HPDE6-E6E7 (cell line): ENCODE data around the gene KIRREL3.

Source experiments
- DNase-seq: peaks from one replicate; pipeline ENCODE4 v3.0.0; 2011; ENCODE audit warnings: missing footprints; ENCODE audit errors: extremely low spot score

Gene KIRREL3

DNA sequence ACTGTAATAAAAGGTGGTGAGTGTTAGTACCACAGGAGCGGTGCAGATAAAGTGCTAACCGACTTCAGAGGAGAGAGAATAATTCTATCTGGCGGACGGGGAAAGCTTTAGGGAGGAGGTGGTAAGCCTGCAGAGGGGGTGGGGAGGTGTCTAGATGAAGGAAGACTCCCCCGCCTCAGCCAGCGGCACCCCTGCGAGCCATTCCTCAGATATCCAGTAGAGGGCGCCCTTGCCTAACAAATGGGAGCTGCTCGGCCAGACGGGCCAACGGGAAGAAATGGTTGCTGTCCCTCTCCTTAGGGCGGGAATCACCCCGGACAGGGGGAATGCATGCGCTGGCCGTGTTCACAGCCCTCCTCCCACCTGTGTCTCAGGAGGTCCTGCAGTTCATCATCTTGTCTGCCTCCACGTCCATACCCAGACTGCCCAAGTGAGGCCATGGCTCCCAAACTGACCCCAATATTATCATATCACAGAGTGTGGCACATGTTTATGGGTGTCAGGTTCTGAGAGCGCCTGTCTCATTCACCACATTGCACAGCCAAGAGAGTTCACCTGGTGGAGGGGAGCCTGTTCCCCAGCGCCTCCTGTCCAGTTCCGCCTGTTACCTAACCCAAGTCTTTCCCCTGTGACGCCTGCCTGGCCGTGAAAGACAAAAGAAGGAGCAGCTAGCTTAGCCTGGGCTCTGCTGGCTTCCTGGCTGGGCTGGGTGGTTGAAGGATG is 559.6 kb downstream of the KIRREL3 start:
- DNase-seq: peak; percentile 91

DNA sequence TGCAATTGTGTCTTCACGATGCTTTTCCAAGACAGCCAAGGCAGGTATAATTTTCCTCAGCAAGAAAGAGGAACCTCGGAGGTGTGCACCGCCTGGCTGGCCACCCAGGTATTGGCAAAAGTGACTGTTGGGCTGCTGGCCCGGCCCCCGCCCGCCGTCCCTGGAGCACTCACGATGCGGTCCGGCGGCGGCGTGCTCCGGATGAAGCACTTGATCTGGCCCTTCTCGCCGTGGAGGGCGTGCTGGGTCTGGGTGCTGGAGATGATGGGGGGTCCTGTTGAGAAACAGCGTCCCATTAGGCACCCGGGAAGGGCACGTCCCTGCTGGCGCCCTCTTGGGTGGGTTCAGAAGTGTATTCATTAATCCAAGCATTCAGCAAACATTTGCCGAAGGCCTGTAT is 560.3 kb downstream of the KIRREL3 start:
- DNase-seq: no peak

DNA sequence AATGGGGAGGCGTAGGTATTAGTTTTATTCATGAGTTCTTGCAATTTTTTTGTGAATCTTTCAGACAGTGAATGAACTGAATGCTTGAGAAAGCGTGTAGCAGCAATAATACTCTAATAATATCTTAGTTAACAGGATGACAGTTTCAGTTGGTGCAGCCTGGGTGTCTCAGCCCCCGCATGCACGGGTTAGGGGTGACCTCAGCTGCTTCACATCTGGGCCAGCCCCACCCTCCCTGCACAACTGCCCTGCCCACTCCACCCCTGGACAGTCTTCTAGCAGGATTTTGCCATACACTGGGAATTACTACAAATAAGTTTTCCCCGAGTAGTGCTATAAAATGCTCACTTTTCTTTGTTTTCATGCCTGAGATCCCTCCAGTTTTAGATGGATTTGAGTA is 561.9 kb downstream of the KIRREL3 start:
- no peak for DNase-seq

DNA sequence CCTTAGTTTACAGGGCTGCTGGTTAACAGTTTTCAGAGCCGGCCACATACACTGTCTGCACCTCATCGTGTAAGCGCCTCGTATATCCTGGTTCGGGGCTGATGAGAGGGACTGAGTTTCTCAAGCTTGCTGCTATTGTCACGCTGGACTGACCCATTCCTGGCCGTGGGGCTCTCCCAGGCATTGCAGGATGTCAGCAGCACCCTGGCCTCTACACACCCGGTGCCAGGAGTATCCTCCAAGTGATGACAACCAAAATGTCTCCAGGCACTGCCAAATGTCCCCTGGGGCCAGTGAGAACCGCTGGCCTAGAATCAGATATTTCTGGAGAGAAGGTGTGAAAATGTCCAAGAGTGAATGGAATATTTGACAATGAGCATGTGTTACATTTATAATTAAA is 562.3 kb downstream of the KIRREL3 start:
- no peak for DNase-seq

DNA sequence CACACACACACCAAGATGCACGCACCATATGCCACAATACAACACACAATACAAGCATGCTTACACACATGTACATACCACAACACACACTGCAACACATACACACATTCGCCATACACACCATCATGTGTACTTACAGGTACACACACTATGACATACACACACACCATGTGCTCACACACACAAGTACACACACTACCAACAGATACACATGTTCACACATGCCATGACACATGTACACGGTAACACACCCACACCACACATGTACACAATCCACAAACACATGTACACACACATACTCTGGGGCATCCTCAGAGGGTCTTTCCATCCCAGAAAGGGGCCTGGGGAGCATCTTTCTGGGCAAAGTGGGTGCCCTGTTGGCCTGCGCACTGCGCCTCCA is 562.8 kb downstream of the KIRREL3 start:
- DNase-seq: no peak

DNA sequence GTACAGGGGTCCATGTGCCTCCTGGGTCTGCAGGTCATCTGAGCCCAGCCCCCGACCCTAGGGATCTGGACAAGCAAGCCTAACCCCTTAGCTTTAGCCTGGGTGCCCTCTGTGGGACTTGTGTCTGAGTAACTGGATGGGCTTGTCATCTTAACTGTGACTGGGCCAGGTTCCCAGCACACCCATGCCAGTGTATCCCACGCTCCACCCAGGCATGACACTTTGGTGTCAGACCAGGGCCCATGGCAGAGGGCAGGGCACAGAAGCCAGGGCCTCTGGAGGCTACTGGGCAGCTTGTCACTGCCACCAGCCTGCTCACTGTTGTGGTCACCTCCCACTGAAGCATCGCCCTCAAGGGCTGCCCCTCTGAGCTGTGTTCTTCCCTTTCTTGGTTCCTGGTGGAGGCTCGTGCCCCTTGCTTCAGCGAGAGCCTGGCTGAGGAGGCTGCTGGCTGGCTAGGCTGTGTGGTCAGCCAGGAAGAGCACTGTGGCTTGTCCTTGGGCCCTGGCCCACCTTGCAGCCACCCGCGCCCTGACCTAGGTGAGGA is 564.3 kb downstream of the KIRREL3 start:
- DNase-seq: no peak

DNA sequence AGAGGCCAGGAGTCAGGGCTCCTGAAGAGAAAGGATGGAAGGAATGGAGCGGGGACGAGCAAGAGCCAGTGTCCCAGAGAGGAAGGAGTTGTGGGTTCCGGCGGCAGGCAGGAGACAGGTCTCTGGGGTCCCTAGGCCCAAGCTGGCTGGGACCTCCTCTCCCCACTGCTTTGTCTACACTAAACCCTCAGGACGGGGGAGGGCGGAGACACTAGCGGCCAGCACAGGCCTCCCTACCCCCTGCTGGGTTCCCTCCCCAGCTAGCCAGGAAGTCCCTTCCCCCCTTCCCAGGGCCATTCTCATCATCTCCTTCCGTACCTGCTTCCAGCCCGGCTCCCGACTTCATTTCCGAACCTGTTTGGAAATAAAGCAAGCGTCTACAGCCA is 565.6 kb downstream of the KIRREL3 start:
- no peak for DNase-seq

DNA sequence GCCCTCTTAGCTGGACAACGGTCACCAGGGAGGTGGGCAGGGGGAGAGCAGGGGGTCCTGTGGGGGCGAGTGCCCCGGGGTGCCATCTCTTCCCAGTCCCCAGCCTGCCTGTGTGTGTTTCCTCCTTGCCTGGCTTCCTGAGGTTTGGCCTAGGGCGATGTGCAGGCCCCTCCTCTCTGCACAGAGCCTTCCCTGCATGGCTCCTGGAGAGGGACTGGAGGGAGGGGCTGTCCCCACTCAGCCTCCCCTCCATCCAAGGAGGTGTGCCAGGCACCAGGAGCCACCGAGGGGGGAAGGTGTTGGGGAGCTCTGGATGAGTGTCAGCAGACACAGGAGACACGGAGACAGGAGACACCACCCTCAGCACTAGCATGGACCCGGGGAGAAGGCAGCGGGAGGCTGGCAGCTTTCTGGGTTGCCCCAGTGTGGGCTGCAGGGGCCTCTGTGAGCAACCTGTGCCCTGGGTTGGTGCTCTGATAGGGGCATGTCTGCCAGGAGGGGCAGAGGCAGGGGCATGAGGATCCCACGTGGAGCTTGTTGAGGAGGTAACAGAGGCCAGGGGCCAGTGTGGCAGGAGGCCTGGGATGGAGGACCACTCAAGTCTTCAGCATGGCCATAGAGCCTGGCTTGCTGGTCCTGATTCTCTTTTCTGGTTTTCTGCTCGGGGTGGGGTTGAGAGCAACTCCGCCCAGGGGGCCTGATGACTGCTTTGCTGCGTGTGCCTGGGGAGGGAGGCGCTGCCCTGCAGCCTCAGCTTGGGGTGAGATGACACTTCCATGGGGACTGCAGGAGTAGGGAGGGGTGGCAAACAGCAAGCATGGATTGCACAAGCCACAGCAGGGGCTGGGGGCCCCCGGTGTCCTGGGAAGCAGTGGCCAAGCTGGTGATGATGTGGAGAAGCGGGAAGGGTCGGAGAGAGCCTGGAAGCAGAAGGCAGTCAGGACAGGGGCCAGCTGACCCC is 566.3 kb downstream of the KIRREL3 start:
- DNase-seq: no peak

DNA sequence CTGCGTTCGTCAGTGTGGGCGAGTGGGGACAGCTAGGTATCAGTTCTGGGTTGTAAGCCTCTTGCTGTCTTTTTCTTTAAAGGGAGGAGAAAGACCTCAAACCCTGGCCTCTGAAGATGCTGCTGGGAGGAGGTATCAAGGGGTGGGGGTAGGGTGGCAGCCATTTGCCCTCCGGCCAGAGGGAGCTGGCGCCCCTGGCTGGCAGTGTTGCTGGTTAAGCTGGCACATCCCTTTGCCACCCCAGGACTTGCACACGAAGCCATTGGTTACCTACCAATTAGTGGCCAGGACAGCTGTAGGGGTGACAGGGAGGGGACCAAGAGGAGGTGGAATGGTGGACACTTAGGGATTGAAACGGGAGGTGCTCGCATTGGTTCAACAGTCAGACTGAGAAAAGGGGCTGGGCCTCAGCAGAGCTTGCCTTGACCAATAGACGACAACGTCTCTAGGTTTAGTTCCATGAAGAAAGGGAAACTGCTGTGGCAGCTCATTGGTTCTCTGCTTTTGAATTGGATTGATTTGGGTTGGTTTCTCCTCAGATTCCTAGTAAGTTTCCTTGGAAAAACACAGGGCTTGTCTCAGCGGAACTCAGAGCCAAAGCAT is 567.2 kb downstream of the KIRREL3 start:
- no peak for DNase-seq

DNA sequence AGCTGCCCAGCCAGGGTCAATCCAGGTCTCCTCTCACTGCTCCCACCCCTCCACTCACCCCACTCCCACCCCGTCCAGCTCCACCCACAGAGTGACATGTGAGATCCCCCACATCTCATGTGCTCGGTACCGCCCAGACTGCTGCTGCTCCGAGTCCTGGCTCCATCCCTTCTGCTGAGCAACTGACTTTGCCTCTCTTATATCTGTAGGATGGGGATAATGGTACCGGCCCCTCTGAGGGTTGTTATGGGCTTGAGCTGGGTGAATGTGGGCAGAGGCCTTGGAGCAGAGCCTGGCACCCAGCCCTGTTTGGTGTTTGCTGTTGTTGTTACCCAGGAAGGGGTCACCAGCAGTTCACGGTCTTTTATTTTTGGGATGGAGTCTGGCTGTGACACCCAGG is 568.0 kb downstream of the KIRREL3 start:
- no peak for DNase-seq

DNA sequence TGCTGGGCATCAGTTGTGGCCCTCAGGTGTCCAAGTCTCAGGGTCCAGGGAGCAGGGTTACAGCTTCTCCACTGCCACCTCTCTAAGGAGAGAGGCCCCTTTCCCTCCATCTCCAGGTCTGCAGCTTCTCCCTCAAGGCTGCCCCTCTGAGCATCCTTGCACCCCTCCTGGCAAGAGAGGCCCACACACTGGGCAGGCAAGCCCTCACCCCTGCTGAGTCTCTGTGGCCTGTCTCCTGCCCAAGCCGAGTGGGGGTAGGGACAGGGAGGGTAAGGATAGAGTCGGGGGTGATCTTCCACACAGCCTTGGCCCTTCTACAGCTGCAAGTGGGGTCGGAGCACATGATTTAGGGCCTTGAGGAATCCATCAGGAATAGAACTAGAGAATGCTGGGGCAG is 568.5 kb downstream of the KIRREL3 start:
- DNase-seq: no peak

DNA sequence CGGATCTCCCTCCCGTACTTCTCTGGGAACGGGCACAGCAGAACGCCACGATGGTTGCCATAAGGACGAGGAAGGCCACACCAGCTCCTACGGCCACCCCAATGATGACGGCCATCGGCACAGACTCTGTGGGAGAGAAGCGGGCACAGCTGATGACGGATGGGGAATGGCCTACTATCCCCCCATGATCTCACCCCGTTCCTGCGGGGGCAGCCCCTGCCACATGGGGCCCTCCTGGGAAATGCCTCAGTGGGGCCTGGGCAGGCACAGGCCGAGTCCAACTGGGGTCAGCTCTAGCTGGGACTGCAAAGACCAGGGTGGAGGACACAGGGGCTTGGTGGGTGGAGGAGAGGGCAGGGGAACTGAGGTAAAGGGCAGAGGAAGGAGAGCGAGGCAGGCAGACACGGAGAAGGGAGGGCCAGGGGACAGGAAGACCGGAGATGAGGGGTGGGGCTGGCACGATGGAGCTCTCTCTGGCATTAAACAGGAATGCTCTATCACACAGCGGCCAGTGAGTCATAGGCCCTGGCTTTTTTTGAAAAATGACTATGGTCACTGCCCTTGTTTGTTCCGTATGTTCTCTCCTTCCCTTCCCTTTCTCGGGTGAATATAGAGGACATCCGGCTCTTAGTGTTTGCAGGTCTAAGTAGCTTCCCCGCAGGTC is 569.0 kb downstream of the KIRREL3 start:
- DNase-seq: peak; percentile 71

DNA sequence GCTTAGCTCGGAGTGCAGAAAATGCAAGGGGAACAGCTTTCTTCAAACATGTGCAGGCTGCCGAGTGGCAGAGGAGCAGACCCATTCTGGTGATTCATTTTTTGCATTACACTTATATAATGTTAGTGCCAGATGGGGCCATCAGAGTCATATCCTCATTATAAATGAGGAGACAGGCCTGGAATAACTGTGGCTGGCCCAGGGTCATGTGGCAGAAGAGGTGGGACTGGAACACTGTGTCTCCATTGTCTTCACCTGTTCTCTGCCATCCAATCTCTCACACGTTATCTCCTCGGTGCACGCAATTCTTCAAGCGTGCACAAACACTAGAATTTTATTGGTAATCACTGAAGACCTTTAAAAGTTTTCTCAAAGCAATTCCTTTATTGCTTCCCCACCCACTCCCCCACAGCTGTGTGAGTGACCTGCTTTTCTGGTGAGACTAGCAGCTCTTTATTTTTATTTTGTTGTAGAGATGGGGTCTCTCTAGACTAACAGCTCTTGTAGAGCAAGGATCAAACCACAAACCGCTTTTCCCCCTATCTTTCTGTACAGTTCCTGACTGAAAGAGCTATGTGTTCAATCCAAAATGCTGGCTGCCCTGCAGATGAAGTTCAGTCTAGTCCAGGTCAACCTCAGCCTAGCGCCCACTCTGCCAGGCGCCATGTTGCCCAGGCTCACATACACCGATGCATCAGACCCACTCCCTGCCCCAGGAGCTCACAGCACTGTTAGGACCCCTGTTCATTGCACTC is 569.8 kb downstream of the KIRREL3 start:
- no peak for DNase-seq

DNA sequence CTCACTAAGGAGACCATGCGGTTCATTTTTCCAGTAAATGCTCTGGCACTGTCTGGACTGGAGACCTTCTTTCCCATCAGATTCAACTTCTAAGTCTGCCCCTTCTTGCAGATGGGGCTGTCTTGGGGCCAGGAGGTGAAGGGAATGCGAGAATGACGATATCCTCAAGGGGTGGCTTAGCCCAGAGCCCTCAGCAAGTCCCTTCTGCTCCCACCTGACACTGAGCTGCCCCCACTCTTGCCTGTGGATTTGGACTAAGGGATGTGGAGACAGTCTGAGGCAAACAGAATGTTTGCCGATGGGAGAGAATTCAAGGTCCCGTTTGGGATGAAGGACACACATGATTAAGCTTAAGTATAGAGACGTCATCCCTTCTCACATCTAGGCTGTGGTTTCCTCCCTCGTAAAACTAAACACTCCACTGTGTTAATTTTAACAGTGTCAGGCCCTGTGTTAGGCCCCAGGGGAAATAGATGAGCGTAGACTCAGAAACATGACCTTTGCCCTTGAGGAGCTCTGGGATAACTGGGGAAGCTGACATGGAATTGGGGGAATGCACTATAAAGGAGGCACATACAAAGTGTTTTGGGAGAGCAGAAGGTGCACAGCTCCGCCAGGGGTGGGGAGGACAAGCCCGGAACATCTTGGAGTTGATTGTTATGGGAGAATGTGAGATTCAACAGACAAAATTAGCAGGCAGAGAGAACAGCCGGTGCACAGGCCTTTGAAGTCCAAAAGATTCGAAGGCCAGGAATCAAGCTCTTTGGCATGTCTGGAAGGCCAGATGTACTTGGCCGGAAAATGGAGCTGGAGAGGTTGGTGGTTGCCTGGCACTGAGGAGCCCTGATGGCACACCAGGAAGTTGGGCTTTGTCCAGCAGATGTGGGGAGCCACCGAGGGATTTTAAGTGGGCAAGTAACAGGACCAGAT is 573.5 kb downstream of the KIRREL3 start:
- DNase-seq: no peak

DNA sequence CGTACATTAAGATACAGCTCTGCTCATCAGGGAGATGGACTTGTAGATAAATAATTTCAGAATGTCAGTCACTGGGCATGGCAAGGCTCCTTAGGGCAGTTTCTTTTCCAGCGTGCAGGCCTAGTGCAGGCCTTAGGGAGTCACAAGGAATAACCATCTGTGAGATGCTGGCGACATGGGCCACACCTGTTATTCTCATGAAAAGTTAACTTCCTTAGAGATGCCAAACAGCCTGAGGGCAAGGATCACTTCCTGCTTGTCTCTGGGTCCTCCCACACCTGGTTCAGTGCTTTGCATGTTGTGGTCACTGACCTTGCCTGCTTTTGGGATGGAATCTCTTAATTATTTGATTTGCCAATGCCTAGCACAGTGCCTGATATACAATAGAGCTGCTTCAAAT is 574.5 kb downstream of the KIRREL3 start:
- no peak for DNase-seq

DNA sequence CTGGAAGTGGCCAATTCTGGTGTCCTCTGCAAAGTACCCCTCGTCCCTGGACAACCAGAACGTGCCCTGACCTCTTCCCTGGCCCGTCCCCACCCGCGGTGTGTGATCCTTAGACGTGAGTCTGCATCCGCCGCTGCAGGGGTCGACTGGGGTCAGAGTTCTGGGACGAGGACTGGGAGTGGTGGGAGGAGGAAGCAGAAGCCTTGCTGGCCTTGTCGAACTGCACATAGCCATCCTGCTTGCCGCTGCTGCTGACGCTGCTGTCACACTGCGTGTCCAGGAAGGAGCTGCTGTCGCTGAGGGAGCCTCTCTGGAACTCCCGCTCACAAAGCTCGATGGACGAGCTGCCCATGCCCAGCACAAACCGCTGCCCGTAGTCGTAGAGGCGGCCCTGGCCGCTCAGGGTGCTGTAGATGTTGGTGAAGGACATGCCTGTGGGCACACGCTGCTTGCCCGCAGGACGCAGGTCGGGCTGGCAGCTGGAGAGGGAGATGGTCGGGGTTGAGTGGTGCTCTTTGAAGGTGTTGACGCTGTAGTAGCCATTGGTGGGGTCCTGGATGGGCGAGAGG is 576.0 kb downstream of the KIRREL3 start:
- no peak for DNase-seq

DNA sequence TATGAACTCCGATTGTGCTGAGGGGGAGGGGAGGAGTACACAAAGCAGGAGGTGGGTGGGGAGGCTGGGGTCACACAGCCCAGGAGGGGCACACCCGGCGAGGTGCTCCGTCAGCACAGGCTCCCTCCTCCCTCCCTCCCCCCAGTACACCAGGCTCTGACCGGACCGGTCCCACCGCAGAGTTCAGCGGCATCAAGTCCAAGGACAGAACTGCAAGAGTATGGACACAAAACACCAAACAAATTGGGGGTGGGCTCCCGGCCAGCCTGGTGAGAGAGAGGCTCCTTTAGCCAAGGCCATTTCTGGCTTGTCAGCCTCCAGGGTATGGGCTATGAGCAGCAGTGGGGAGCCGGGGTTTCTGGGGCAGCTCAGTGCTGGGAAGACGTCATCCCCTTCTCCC is 576.8 kb downstream of the KIRREL3 start:
- DNase-seq: no peak

DNA sequence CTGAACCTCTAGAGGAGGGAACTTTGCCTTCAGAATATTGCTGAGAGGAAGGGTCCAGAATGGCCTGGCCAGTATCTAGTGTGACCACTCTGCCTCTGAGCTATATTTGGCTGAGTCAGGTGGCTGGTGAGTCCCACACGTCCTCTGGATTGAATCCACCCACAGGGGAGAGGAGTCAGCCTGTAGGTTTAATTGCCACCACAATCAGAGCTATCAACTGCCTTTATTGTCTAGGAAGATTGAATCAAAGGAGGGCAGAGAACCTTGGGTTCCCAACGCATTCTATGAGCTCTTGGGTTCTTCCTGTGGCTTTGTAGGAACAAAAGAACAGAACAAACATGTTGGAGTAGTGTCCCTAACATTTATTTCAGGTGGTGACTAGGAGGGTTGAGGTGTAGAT is 577.4 kb downstream of the KIRREL3 start:
- no peak for DNase-seq

DNA sequence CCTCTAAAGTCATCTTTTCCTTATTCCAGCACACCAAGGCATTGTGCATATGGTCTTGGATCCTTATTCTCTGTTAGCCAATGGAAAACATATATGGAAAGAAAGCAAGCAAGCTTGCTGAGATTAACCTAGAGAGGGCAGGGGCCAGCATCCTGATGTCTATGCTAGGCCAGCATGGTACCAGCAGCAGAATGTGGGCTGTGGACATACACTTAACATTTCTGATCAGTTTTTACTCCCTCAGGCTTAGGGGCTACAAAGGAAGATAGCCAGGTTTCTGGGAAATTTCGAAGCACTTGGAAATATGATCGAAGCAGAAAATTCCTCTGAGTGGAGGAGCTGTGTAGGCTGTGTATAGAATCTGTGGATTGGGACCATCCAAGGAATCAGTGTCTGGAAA is 578.1 kb downstream of the KIRREL3 start:
- no peak for DNase-seq

DNA sequence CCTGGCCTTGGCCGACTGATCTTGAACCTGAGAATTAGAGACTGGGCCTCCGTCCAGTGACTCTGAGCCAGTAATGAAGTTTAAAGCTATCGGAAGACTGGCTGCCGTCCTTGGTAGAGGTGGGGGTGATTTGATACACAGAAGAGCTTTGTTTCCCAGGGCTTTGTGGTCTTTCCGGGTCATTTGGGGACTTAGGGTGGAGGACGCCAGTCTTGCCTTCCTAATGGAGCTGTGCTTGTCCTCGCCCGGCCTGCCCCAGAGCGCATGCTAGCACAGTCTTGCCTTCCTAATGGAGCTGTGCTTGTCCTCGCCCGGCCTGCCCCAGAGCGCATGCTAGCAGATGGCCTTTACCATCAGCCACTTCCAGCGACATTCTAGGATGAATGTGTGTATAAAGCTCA is 579.3 kb downstream of the KIRREL3 start:
- no peak for DNase-seq
